Middle frontal gyrus (tissue), 1 donor: ENCODE results near the gene URAD.

Experiments
- DNase-seq: peaks from one replicate; pipeline ENCODE4 v3.0.0-alpha.2; 2015; ENCODE audit warnings: low spot score; ENCODE audit errors: extremely low spot score

URAD gene

DNA sequence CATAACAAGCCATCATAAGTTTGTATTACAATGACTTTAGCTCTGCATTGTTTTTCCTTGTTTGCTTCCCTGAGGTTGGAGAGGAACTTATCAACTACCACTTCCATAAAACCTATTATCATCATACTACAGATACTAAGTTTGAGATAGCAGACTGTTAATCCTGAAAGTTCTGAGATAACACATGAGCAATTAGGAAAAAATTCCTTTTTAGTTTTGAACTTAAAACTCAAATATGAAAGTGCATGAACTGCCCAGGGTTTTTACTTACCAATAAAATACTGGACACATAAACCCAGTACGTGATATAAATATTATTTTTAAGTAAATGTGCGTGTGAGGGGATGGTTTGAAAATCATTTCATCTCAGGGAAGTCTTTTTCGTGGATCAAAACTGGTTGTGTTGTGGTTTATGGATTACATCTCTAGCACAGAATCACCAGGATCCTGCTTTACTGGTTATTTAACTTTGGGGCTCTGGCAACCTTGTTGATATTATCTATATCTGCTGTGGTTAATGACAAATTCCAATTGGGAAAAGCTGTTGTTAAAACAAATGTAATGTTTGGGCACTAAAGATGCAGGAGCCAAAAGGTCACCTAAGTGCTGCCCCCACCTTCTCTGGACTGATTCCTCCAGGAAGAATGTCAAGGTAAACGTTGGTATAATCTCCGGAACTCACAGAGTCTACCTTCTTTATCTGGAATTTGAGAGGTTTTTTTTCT is 31.8 kb downstream of the URAD start:
- no peak for DNase-seq

- DNase-seq: no peak
These were observed 33.4 kb downstream of the URAD start for GRCh38 chr13:27955014-27955591.

DNA sequence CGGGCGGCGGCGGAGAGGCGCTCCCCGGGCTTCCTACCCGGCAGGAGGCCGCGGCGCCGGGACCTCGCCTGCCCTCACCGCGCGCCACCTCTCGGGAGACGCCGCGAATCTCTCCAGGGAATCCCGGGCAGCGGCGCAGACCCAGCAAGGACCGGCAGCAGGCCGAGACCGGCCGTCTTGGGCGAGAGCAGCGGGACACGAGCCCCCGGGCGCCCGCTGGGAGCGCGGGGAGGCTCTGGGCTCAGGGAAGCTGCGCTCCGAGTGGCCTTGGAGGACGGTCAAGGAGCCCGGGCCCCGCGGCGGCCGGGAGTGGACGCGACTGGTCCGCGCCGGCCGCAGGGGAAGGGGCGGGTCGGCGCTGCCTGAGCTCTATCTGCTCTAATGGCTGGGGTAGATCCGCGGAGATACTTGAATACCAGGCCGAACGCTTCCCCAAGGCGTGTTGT is 34.1 kb downstream of the URAD start:
- no peak for DNase-seq

DNA sequence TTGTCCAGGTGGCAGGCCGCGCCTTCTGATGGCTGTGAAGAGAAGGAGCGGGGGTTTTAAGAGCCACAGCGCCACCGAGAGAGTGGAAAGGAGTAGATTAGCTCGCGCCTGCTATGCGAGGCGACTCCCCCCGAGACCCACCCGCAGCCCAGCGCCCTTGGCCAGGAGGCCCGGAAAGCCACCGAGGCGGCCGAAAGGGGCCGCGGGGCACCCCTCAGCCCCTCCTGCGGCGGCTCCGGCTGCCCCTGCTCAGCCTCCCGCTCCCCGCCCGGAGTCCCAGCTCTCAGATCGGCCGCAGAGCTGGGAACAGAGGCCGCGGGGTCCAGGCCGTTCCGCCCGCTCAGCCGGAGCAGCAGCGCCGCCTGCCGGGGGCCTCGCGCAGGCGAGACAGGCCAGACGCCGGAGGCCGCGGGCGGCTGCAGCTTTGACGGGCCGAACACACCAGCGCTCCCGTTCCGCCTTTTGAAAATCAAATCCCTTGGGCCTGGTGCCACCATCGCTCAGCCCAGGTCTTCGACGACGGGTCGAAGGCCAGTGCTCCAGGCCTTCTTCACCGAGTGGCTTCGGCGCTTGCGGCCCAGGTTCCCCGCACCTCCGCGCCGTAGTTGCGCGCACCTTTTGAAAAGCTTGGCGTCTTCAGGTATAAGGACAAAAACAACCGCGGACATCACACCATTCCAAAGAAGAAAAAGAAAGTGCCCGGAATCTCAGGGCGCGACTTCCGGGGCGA is 34.7 kb downstream of the URAD start:
- DNase-seq: no peak

DNA sequence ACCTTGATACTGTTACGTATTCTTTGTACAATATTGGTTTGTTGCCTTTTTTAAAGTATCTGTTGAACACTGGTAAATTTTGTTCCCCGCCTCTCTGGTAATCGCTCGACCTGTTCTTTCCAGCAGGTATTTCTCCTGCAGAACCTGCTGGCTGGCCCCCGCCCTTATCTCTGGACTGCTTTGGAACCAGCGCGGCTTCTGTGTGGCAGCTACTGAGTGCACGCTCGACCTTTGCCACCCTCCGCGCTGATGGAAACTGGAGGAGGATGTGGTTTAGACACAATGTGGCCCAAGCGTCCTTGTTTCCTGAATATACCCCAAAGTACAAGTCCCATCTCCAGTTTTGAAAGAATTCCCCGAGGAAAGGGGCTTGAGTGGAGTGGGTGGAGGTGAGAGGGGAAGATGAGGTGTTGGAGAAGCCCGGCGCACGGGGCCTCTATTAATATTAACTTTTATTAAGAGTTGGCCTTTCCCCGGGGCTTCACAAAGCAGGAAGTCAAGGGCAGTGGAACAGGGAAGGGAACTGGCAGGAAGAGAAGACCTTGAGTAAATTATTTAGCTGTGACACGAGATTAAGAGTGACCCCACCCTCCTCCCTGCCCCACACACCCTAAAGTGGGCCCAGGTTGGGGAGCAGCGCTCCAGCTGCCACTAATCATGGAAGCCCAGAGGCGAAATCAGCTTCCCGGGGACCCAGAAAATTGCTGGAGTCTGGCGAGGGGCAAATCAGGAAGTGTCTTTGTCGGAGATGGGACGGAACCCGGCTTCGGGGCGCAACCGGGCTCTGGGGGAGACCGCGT is 35.4 kb downstream of the URAD start:
- DNase-seq: no peak

- no peak for DNase-seq
These were observed 45.5 kb downstream of the URAD start for GRCh38 chr13:27942972-27943371.

DNA sequence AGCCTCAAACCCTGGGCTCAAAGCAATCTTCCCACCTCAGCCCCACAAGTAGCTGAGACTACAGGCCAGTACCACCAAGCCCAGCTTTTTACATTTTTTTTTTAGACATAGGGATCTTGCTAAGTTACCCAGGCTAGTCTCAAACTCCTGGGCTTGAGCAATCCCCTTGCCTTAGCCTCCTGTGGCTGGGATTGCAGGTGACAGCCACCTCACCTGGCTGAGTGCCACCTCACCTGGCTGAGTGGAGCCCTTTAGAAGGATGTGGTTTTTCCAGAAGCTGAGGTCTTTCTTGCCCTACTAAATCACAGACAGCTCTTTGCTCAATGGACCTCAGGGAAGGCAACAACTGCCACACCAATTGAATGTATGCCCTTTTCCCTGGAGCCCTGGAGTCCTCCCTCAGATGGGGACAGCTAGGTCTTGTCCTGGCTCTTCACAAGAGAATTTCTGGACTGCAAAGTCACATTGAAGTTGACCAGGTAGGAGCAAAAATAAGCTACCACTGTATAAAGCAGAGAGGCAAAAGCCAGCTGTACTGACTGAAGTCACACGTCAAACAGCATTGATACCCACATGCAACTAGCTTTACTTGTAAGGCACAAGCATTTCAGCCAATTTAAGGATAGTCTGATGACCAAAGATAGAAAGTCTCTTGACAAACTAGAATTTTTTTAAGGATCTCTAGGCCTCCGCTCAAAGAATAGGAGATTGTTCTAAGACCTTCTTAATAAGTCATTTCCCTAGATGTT is 54.7 kb downstream of the URAD start:
- no peak for DNase-seq

DNA sequence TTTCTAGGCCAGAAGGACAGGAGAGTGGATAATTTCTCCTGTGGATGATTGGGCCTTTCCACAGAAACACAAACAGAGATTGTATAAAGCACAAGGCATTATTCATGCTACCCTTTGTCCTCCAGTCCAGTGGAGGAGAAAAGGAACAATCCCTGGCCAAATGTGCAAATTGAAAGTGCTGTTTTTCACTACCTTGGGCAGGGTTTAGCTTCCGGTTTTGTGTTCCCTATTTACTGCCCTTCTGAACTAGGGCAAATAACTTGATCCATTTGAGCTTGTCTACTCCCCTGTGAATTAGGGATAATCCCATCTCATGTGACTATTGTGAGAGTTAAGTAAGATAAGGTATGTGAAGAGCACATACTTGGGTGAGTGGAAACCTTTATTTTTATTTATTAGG is 55.4 kb downstream of the URAD start:
- DNase-seq: no peak

DNA sequence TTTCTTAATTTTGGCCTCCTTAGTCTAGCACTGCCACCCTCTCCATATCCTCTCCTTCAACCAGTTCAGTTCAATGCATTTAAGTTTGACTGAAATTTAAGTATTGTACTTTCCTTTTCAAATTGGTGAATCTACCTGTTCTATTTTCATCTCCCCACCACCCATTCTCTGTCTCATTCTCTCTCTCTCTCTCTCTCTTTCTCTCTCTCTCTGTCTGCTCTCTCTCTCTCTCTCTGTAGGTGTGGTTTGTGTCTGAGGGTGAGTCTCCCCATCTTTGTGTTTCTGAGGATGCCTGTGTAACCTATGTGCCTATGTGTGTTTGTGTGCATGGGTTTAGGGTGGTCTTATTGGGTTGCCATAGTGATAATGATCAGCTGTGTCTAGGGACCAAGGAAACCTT is 58.6 kb downstream of the URAD start:
- no peak for DNase-seq

DNA sequence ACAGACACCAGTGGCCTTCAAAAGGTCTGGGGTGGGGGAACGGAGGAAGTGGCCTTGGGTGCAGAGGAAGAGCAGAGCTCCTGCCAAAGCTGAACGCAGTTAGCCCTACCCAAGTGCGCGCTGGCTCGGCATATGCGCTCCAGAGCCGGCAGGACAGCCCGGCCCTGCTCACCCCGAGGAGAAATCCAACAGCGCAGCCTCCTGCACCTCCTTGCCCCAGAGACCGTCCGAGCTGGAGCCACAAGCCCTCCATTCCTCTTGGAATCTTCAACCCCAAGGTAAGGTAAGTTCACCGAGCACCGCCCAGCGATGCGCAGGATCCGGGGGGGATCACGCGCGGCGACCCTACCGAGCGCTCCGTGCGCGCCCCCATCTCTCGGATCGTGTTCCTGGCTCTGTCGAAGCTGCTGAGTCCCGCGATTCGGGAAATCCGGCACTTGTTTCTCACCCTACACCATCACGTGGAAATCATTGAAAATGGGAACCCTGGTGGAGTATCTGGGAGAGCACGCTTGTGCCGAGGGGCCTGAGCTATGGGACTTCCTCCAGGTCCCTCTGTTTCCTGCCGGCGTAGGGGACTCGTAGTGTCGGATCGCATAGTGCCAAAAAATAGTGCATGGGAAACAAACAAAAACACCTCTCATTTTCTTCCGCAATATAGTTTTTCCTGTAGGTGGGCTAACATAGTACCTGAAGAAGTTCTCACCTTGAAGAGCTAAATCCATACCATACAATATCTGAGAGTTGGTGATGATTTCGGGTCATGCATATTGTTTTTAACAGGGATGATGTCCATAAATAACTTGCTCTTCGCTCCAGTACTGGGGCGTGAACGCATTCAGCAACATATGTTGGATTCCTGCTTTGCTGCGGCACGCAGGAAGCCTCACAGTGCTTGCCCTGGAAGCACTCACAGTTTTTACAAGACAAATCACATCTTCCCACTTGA is 59.4 kb downstream of the URAD start:
- DNase-seq: no peak

DNA sequence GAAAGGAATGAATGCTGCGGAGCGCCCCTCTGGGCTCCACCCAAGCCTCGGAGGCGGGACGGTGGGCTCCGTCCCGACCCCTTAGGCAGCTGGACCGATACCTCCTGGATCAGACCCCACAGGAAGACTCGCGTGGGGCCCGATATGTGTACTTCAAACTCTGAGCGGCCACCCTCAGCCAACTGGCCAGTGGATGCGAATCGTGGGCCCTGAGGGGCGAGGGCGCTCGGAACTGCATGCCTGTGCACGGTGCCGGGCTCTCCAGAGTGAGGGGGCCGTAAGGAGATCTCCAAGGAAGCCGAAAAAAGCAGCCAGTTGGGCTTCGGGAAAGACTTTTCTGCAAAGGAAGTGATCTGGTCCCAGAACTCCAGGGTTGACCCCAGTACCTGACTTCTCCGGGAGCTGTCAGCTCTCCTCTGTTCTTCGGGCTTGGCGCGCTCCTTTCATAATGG is 60.1 kb downstream of the URAD start:
- no peak for DNase-seq
